Fibroblast of peridontal ligament (primary cell): Measurements from ENCODE around the gene MLLT3.

Experiments
- DNase-seq: peaks from one replicate; pipeline ENCODE4 v3.0.0-alpha.2; 2010; ENCODE audit errors: extremely low read depth

MLLT3 gene

DNA sequence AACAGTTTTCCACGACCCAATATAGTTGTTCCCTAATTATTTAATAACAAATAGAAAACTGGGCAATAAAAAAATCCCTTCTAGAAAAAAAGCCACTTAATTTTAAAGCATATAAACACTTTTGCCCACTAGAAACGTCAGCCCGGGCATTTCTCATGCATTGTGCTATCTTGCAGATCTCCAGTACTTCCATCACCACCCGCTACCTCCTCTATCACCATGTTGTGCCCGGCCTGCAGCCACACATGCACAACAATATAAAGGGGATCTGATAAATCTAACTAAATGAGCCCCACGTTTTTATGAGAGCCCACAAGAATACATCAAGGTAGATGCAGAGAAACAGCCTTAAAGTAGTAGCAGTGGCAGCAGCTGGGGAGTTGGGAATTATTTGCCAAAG lies 272.7 kb downstream of the MLLT3 start:
- DNase-seq: no peak

DNA sequence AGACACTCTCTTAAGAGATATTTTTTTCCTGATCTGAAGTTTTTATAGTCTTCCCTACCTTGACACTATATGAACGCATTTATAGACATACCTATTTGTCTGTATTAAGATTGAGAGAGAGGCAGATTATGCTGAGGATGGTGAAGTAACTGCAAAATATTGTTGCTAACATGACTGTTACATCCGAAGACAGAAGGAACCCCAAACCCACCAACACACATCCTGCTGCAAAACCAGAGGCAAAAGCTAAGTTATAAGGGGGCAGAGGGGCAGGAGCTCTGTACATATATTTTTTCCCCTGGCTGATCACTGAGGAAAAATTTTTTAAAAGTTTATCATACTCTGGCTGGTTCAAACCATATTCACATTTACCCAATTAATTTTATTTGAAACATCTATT lies 279.0 kb downstream of the MLLT3 start:
- no peak for DNase-seq

DNA sequence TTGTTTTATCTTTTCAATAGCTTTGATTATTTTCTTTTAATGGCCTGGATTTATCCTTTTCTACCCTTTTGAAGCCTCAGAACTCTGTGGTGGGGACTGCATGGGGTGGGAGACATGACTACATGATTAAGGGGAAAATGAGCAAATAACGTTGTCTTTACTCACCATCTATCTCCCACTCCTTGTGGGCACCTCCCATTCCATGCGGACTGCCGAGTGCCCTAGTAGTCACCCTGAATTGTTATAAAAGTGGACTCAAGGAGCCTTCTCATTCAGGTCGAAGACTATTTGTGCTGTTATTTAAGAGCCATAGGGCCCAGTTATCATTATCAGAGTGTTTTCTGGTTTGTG lies 281.8 kb downstream of the MLLT3 start:
- DNase-seq: no peak

DNA sequence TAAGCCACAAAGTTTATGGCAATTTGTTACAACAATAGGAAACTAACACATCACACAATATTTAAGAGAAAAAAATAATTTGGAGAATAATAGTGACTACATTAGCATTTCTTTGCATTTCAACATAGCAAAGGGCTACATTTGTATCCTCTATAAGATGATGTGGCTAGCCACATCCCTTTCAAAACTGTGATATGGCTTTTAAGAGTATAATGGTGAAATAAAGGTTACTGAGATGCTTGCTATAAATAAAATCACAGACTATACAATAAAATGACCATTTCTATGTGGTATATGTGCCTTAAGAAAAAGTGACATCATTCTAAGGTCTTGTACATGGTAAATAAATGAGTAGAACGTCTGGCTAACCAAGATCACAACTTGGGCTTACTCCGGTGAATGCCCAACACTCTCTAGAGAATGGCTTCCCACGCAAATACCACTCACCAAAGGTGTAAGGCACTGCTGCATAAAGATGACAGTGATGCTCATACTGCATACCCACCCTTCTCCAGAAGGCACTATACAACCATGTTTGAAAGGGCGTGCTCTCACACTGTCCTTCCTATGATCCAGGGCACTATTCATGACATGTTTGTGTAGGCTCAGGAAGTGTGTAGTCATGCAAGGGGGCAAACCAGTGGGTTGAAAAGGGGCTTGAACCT lies 286.5 kb downstream of the MLLT3 start:
- no peak for DNase-seq

DNA sequence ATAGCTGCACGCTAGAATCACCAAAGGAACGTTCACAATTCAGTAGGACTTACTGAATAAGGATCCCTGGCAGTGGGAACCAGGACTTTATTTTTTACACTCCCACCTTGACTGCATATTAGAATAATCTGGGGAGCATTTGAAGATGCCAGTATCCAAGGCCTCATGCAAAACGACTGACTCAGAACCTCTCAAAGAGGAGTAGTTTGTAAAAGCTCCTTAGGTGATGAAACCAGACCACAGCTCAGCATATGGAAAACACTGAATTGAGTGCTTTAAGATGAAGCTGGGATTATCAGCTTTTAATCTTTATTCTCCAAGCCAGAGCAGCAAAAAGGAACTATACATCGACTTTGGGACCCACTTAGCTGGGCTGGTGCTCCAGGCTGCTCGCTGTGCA lies 288.3 kb downstream of the MLLT3 start:
- no peak for DNase-seq

DNA sequence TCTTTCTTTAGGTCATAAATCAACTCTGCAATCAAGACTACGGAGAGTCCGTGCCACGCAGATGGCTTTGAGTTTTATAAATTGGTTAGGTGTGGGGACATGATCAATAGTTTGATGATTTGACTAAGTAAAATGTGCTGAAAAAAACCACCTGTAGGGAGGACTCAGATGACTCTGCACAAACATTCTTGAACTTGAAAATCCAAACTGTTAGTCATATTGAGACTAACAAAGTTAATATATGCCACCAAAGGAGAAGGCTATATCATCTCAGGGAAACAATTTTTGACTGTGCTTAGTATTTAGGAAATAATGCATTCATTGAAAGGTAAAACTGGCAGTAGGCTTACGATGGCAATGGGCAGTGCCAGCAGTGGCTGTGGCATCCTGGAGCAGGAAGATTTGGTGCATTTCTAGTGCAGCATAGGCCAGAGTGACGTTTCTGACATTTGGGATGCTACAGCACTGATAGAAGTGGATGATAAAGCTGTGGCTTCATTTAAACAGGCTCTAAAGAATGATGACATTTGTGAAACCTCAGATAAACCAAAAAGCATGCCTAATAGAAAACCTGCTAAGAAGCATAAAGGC lies 291.1 kb downstream of the MLLT3 start:
- DNase-seq: no peak

DNA sequence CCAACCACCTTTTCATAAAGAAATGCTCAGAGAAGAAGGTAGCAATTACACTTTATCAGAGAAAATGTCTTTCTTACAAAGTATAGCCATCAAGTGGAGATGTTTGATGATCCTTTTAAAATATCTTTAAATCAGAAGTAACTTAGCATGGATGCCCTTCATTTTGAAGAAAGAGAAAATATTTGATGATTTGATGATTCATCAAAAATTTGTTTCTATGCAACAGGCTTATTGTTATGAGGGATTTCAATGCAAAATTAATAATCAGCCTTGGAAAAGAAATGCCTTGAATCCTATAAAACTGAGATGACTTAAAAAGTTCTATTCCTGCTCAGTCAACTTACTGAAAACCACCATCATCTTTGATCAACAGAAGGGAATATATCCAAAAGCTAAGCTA lies 291.6 kb downstream of the MLLT3 start:
- DNase-seq: no peak

DNA sequence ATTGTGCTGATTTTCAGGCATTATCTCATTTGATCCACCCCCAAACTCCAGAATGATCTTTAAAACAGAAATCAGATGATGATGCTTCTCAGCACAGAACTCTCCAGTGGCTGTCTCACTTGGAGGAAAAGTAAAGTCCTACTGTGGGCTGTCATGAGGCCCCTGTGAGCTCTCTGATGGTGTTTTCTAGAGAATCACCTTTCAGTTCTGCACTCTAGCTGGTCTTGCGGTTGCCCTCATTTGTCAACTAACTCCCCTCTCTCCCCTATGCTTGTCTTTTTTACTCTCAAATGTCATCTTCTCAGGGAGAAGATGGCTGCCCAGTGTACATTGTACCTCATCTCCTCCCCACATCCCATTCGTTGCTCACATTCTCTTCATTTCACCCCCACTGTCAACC lies 295.8 kb downstream of the MLLT3 start:
- DNase-seq: no peak

DNA sequence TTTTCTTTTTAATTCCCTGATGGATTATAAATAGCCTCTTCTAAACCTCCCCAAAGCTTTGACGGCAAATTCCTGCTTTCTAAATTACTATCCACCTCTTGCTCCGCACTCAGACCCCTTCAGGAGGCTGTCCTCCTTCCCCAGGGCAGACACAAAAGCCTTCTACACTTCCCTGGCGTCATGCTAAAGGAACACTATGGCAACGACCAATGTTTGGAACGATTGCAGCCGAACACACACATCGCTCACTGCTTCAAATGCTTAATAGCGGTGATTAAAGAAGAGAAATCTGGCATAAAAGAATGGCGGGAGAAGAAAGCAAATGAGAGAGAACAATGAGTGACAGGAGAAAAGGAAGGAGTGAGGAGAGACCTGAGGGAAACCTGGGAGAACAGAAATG lies 297.3 kb downstream of the MLLT3 start:
- DNase-seq: no peak

DNA sequence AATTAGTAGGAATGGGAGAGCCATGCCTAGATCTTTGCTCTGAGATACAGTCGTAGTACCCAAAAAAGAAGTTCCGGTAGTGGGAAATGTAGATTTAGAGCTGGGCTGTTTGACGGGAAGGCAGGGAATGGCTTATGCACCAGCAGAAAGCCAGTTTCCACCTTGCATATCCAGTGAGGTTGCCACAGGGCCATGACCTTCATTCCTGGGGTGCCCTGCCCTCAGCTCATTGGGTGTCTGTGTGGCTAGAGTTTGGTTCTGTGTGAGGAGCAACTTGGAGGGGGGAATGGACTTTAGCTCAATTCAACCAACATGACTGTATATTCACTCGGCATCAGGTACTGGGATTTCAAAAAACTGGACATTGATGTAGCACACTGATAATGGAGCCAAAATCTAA lies 300.1 kb downstream of the MLLT3 start:
- no peak for DNase-seq

DNA sequence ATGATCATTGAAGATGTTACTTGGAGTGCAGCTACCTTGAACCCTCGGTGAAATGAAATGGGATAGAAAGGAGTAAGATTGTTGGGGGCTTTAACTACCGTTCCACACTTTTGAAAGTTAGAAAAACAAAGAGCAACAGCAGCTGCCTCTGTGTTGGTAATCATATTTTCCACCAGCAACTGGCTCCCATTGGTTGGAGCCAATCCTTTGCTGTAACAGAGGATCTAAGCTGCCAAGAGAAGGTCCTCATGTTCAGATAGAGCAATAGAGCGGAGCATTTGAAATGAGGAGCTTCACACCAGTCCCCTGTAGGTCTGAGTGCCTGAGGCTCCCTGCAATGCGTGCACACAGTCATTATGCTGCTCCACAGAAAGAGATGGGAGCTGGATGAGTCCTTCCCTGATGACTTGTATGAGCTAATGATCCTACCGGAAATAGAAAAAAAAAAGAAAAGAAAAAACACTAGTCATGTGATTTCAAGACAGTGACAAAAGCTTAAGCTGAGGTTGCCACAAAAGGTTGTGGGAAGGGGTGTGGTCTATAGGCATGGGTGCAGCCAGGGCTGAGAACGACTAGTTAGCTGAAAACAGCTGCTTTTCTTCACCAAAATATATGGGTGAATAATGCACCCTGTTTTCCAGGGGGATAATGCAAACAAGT lies 300.7 kb downstream of the MLLT3 start:
- DNase-seq: no peak

DNA sequence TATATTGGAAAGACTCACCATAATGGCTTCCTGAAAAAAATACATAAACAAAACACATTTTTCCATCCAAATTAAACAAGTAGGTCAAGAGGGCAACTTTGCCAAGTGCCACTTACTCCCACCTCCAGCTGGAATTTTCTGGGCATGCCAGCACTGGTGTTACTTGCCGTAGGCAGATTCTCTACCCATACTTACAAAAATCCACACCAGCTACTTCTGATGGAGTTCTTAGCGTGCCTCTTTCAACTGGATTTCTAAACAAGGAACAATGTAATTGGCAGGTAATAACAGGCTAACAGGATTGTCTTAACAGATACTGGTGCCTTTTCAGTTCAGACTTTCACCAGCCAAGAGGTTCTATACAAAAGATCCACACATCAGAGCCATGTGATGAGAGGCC lies 301.4 kb downstream of the MLLT3 start:
- no peak for DNase-seq

DNA sequence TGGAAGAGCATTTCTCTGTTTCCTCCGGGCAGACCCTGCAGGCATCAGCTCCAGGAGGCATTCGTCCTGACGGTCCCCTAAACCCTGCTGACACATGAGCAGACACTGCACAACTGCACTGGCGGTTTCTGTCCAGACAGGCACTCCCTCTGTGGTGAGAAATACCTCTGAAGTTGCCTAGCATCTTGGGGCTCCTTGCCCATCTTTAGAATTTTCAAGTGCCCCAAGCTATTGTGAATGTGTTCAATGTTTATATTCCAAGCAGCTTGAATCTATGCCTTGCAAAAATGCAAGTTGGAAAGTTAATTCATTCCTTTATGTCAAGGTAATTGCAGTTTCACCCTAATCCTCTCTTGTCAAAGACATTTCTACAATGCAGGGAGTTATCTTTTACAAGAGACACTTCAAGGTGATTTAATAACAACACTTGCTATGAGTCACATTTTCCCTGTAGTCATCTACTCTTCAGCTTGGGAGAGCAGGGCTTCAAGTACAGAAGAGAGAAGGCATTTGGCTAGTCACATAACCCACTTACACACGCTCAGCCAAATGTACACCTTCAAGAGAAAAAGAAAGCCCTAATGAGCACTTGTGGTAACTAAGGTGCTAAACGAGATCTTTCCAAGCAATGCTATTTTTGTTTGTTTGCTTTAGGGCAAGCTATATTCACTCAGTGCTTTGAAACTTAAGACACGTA lies 302.5 kb downstream of the MLLT3 start:
- DNase-seq: peak; percentile 35

DNA sequence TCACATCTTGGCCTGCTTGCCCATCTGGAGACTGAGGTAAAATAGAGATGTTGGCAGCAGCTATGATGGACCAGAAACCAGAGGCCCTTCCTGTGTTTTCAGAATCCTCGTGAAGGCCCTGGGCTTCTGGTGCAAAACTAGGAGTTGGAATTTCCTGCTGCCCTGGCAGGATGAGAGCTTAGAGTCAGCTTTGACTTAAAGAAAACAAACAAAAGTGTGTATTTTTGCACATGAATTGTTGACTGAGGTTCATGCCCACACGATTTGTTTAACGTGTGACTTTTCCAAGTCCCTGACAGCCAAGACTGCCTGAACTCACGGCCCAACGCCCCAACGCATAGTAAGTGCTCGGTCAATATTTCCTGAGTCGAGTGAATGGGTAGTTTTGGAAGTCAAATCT lies 303.1 kb downstream of the MLLT3 start:
- no peak for DNase-seq

DNA sequence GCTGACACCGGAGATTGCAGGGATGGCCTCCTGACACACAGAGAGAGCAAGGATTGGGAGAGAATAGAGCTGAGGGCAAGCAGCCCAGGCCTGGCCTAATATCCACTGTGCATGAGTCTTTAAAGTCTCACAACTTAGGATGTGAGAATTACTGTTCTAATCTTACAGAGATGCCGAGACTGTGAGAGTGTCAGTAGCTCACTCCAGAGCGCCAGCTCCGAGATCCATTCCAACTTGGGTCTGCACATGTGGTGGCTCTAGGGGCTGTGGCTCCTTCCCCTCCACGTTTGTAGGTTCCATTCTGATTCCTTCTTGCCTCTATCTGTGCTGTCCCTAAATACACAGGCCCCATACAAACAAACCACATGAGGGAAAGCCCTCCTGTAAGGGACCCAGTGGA lies 304.6 kb downstream of the MLLT3 start:
- no peak for DNase-seq

DNA sequence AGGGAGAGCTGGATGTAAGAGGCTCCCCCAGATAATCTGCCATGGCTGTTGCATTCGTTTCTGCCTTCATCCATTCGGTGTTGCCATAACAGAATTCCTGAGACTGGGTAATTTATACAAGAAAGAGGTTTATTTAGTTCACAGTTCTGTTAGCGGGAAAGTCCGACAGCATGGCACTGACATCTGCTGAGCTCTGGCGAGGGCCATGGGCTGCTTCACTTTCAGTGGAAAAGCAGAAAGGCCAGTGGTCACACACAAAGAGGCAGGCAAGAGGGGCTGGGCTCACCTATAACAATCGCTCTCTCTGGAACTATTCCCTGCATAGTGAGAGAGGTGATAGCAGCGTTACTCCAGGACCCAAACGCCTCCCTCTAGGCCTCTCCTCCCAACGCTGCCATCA lies 305.9 kb downstream of the MLLT3 start:
- DNase-seq: no peak

DNA sequence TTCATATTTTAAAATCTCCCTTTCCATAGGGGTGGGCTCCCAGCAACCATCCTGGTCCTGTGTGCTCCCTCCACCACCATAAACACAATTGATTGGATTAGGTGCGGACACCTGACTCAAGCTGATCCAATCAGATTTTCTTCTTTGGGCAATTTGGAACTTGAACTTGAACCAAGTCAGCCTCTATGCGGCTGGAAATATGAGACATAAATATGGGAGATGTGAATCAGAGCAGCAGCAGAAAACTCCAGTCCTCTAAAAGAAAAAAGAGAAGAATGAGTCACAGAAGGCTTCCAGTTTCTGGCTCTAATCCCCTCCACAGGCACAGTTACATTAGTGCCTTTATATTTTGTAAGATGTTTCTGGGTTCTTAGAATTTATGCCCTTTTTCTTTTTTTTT lies 306.6 kb downstream of the MLLT3 start:
- peak; percentile 88 for DNase-seq

DNA sequence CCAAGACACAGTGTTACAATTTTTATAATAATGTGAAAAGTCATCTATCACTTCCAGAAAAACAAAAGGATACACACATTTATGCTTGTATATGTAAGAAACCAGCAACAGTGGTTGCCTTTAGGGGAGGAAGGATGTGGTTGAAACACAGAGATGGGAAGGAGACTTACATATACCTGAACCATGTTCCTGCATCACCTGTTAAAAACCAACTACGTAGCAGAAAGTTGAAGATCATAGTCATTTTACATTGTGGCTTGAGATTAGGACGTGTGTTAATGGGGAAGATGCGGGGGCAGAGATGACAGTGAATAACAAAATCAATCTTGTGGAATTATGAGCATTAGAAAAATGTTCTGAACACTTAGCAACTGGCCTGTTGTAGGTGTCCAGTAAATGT lies 307.3 kb downstream of the MLLT3 start:
- no peak for DNase-seq

DNA sequence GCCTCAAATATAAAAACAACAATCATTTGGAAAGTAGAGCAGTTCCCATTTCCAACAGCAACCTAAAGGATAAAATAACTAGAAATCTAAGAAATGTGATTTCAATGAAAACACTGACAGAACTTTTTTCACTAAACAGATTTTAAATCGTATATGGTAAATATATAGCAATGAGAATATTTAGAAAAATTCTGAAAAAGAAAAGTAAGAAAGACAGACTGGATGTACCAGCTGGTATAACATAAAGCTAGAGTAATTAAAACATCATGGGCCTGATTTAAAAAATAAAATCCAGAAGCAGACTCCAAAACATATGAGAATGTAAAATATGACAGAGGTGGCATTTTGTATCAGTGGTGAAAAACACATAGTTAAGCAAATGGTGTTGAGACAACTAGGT lies 308.9 kb downstream of the MLLT3 start:
- DNase-seq: no peak

DNA sequence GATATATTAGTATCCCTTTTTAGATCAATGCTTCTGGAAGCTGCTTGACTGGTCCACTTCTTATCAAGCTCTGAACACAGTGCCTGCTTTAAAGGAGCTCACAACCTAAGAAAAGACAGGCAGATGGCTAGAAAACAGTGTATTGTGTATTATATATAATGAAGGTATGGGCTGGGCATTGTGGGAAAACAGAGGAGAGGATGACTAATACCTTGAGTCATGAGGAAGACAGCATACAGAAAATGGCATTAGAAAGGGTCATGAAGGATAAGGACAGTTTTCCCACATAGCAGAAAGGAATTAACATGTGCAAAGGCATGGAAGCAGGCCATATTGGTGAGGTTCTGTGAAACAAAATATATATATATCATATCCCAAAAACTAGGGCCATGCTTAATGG lies 309.6 kb downstream of the MLLT3 start:
- DNase-seq: no peak

DNA sequence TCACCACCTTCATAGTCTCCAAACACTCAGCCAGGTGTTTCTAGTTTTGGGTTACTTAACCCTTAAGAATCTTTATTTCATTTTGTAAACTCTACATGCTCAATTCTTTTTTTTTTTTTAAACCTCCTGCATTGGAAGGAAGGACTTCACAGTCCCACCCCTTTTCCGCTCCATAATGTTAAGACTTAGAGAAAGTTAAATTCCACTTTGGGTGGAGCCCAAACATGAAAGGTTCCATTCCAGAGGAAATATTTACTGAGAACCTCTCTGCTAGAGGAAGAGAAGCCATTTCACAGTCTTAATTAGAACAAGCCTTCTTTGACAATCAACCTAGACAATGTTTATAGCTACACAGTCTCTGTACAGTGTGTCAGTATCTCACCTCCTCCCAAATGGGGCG lies 312.3 kb downstream of the MLLT3 start:
- no peak for DNase-seq

DNA sequence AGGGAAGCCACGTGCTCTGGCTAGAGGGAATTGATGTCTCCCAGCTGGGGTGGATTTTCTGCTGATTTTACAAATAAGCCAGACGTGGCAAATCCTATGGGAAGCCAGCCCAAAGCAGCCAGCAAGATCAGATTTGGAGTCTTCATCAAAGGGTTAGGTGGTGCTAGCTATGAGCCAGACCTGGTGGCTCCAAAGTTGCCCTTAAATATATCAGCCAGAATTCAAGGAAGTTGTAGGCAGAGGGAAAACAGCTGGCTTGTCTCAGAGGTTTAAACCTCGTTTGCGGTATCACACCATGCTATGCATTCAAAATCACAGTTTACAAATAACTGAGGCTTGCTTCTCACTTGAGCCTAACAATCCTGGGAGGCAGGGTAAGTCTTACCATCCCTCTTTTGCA lies 313.2 kb downstream of the MLLT3 start:
- no peak for DNase-seq

DNA sequence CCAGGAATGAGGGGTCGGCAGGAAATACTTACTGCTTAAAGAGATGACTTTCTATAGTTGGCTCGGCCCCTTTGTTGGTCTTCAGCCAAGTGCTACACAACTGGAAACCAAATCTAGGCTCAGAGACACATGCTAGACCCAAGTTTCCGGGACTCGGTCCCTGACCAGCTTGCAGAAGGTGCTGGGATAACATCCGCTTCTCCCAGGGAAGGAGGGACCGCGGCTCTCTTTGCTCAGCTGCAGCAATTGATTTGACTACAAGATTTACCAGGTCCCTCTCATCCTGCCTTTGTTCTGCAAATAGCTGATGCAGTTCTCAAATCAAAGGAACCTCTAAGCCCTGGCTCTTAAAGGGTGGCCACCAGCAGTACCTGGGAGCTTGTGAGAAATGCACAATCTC lies 314.7 kb downstream of the MLLT3 start:
- no peak for DNase-seq
